IPS-20b (cell line): ENCODE measurements around the gene PAQR5.

Experiments
- H3K27ac ChIP-seq: one replicate; pipeline ENCODE4 v1.5.1; 2013; ENCODE audit warnings: low read length
- H3K27me3 ChIP-seq: 2 replicates; pipeline ENCODE4 v1.6.1; 2013; ENCODE audit warnings: mild to moderate bottlenecking, low read length, inconsistent platforms; ENCODE audit not compliant: insufficient read depth
- H3K36me3 ChIP-seq: 2 replicates; pipeline ENCODE4 v1.6.1; 2013; ENCODE audit warnings: low read depth, mild to moderate bottlenecking, inconsistent platforms, low read length, moderate library complexity; ENCODE audit not compliant: insufficient read depth
- H3K4me1 ChIP-seq: 2 replicates; pipeline ENCODE4 v1.6.1; 2013; ENCODE audit warnings: mild to moderate bottlenecking, control low read depth, inconsistent platforms, low read length, moderate library complexity; ENCODE audit not compliant: insufficient read depth
- H3K4me3 ChIP-seq: 2 replicates; pipeline ENCODE4 v1.5.1; 2013; ENCODE audit warnings: mild to moderate bottlenecking, low read length, inconsistent platforms
- H3K9ac ChIP-seq: 2 replicates; pipeline ENCODE4 v1.6.1; 2013; ENCODE audit warnings: low read depth, mild to moderate bottlenecking, inconsistent platforms, low read length, moderate library complexity
- H3K9me3 ChIP-seq: 2 replicates; pipeline ENCODE4 v1.6.1; 2013; ENCODE audit warnings: mild to moderate bottlenecking, low read depth, low read length, inconsistent platforms; ENCODE audit not compliant: insufficient read depth

The PAQR5 gene

GRCh38 chr15:69342460-69343076 is 43.9 kb downstream of the PAQR5 start:
- H3K27ac ChIP-seq = peak overlapping the region; percentile 4
- H3K4me1 ChIP-seq = peaks cover 24% of the 10 kb centered on the region
- peak overlapping the region; percentile 2; the same call in 1 of the 2 replicates for H3K9ac ChIP-seq
- no peaks in the 10 kb centered on the region for H3K27me3 ChIP-seq
- peak overlapping the region; percentile 3; the same call in 1 of the 2 replicates for H3K4me3 ChIP-seq
- no peaks in the 10 kb centered on the region for H3K9me3 ChIP-seq
- no peaks in the 10 kb centered on the region for H3K36me3 ChIP-seq

GRCh38 chr15:69343133-69343532 is 44.4 kb downstream of the PAQR5 start:
- no peaks in the 10 kb centered on the region for H3K27me3 ChIP-seq
- peaks cover 24% of the 10 kb centered on the region for H3K4me1 ChIP-seq
- peak overlapping the region; percentile 6 for H3K27ac ChIP-seq
- no peaks in the 10 kb centered on the region for H3K9me3 ChIP-seq
- H3K9ac ChIP-seq = peak overlapping the region; percentile 12; the same call in 1 of the 2 replicates
- no peaks in the 10 kb centered on the region for H3K36me3 ChIP-seq
- H3K4me3 ChIP-seq = peak overlapping the region; percentile 3; the same call in 1 of the 2 replicates

GRCh38 chr15:69344238-69344637 is 45.5 kb downstream of the PAQR5 start:
- Histone ChIP-seq H3K36me3 (no peaks in the 10 kb centered on the region), H3K9me3 (no peaks in the 10 kb centered on the region), H3K4me1 (peaks cover 24% of the 10 kb centered on the region), H3K4me3 (no peak overlapping the region; the same call in 1 of the 2 replicates), H3K27me3 (no peaks in the 10 kb centered on the region), H3K9ac (no peak overlapping the region), H3K27ac (no peak overlapping the region)

- Histone ChIP-seq H3K9me3 (no peaks in the 10 kb centered on the region), H3K27me3 (no peaks in the 10 kb centered on the region), H3K36me3 (no peaks in the 10 kb centered on the region), H3K4me1 (peaks cover 24% of the 10 kb centered on the region), H3K9ac (no peak overlapping the region), H3K4me3 (no peak overlapping the region), H3K27ac (no peak overlapping the region)
Observed at GRCh38 chr15:69346112-69346511, 47.4 kb downstream of the PAQR5 start.

- Histone ChIP-seq H3K9me3 (no peaks in the 10 kb centered on the region), H3K4me3 (no peak overlapping the region), H3K36me3 (no peaks in the 10 kb centered on the region), H3K9ac (no peak overlapping the region), H3K4me1 (no peaks in the 10 kb centered on the region), H3K27ac (no peak overlapping the region), H3K27me3 (no peaks in the 10 kb centered on the region)
Observed at GRCh38 chr15:69351333-69351732, 52.6 kb downstream of the PAQR5 start.

GRCh38 chr15:69351884-69352283 is 53.2 kb downstream of the PAQR5 start:
- H3K4me3 ChIP-seq = no peak overlapping the region

GRCh38 chr15:69357773-69358771 is 59.4 kb downstream of the PAQR5 start:
- H3K9me3 ChIP-seq = no peaks in the 10 kb centered on the region
- no peak overlapping the region for H3K27ac ChIP-seq

More at GRCh38 chr15:69351884-69352283, 53.2 kb downstream of the PAQR5 start:
- Histone ChIP-seq H3K9me3 (no peaks in the 10 kb centered on the region), H3K4me1 (no peaks in the 10 kb centered on the region), H3K27ac (no peak overlapping the region), H3K36me3 (no peaks in the 10 kb centered on the region), H3K27me3 (no peaks in the 10 kb centered on the region), H3K9ac (no peak overlapping the region)

GRCh38 chr15:69358850-69359249 is 60.1 kb downstream of the PAQR5 start:
- Histone ChIP-seq H3K27ac (no peak overlapping the region), H3K4me3 (no peak overlapping the region), H3K9ac (no peak overlapping the region), H3K36me3 (no peaks in the 10 kb centered on the region), H3K9me3 (no peaks in the 10 kb centered on the region), H3K4me1 (peaks cover 7% of the 10 kb centered on the region; the same call in 1 of the 2 replicates), H3K27me3 (no peaks in the 10 kb centered on the region)

More at GRCh38 chr15:69357773-69358771, 59.4 kb downstream of the PAQR5 start:
- Histone ChIP-seq H3K36me3 (no peaks in the 10 kb centered on the region), H3K27me3 (no peaks in the 10 kb centered on the region), H3K9ac (no peak overlapping the region), H3K4me3 (no peak overlapping the region), H3K4me1 (peaks cover 7% of the 10 kb centered on the region; the same call in 1 of the 2 replicates)

GRCh38 chr15:69359722-69360121 is 61.0 kb downstream of the PAQR5 start:
- Histone ChIP-seq H3K27me3 (no peaks in the 10 kb centered on the region), H3K9me3 (no peaks in the 10 kb centered on the region), H3K36me3 (no peaks in the 10 kb centered on the region), H3K4me3 (no peak overlapping the region), H3K27ac (no peak overlapping the region), H3K4me1 (peaks cover 7% of the 10 kb centered on the region; the same call in 1 of the 2 replicates), H3K9ac (no peak overlapping the region)

GRCh38 chr15:69360642-69361041 is 61.9 kb downstream of the PAQR5 start:
- Histone ChIP-seq H3K4me3 (no peak overlapping the region), H3K27me3 (no peaks in the 10 kb centered on the region), H3K9ac (no peak overlapping the region), H3K27ac (no peak overlapping the region), H3K36me3 (no peaks in the 10 kb centered on the region), H3K4me1 (peaks cover 7% of the 10 kb centered on the region; the same call in 1 of the 2 replicates), H3K9me3 (no peaks in the 10 kb centered on the region)

- Histone ChIP-seq H3K4me1 (no peaks in the 10 kb centered on the region), H3K27me3 (no peaks in the 10 kb centered on the region), H3K27ac (no peak overlapping the region), H3K9me3 (no peaks in the 10 kb centered on the region), H3K9ac (no peak overlapping the region), H3K36me3 (no peaks in the 10 kb centered on the region), H3K4me3 (no peak overlapping the region)
Observed at GRCh38 chr15:69367236-69367635, 68.5 kb downstream of the PAQR5 start.
